DND-41 (cell line): ENCODE measurements around the gene SORCS1.

Experiments used
- ATAC-seq: fragments of 200-7000 bp; cut with Tn5 transposase; 3 replicates; pipeline ENCODE4 v1.9.1; 2021; ENCODE audit warnings: low read depth; ENCODE audit not compliant: insufficient read depth
- DNase-seq: peaks from one replicate; pipeline ENCODE4 v3.0.0-alpha.2; 2020
- H2AFZ ChIP-seq: 2 replicates; pipeline ENCODE4 v1.6.0; 2012; ENCODE audit warnings: low read depth, low read length
- H3K27ac ChIP-seq: 2 replicates; pipeline ENCODE4 v1.5.1; 2012; ENCODE audit warnings: low read length, inconsistent platforms
- H3K27me3 ChIP-seq: fragments of 200-600 bp; sonication (generic); 2 replicates; pipeline ENCODE4 v1.6.0; 2012; ENCODE audit warnings: low read length, mild to moderate bottlenecking, inconsistent platforms; ENCODE audit not compliant: insufficient read depth, poor library complexity
- H3K36me3 ChIP-seq: 2 replicates; pipeline ENCODE4 v1.5.1; 2012; ENCODE audit warnings: low read length, inconsistent platforms; ENCODE audit not compliant: insufficient read depth
- H3K4me1 ChIP-seq: 2 replicates; pipeline ENCODE4 v1.5.1; 2012; ENCODE audit warnings: mild to moderate bottlenecking, low read length; ENCODE audit not compliant: insufficient read depth
- H3K4me2 ChIP-seq: 2 replicates; pipeline ENCODE4 v1.6.0; 2012; ENCODE audit warnings: mild to moderate bottlenecking, moderate library complexity, low read length, inconsistent platforms; ENCODE audit not compliant: insufficient read depth
- H3K4me3 ChIP-seq, 2 experiments: fragments of 200-600 bp in 1 of 2; shearing (Covaris generic) in 1 of 2; 2 replicates each; pipeline ENCODE4 v1.5.1; 2012 to 2016; ENCODE audit warnings: inconsistent platforms in 2 of 2, low read length in 2 of 2, mild to moderate bottlenecking in 2 of 2, low read depth in 1 of 2, moderate library complexity in 1 of 2
- H3K79me2 ChIP-seq: 2 replicates; pipeline ENCODE4 v1.6.0; 2012; ENCODE audit warnings: low read length, inconsistent platforms; ENCODE audit not compliant: insufficient read depth
- H3K9ac ChIP-seq: 2 replicates; pipeline ENCODE4 v1.6.0; 2012; ENCODE audit warnings: low read depth, mild to moderate bottlenecking, inconsistent platforms, low read length, moderate library complexity
- H3K9me3 ChIP-seq: 2 replicates; pipeline ENCODE4 v1.5.1; 2012; ENCODE audit warnings: low read length, moderate library complexity, mild to moderate bottlenecking, inconsistent platforms; ENCODE audit not compliant: insufficient read depth, severe bottlenecking
- H4K20me1 ChIP-seq: 2 replicates; pipeline ENCODE4 v1.6.0; 2012; ENCODE audit warnings: low read length; ENCODE audit not compliant: insufficient read depth
- CTCF ChIP-seq: IDR thresholded peaks from 2 replicates; pipeline ENCODE4 v1.5.1; 2012; ENCODE audit warnings: borderline replicate concordance, low read length, moderate library complexity, mild to moderate bottlenecking; ENCODE audit not compliant: poor library complexity, severe bottlenecking; ENCODE audit errors: extremely low read depth
- EZH2 ChIP-seq: IDR thresholded peaks from 3 replicates; pipeline ENCODE4 v1.6.1; 2012; ENCODE audit warnings: borderline replicate concordance, low read depth, mild to moderate bottlenecking, moderate library complexity, low read length, inconsistent platforms; ENCODE audit not compliant: severe bottlenecking

SORCS1 gene

GRCh38 chr10:106825576-106826364, 338.7 kb downstream of the SORCS1 start:
- Histone ChIP-seq H3K36me3 (no peaks in the 10 kb centered on the region), H3K9me3 (no peaks in the 10 kb centered on the region), H3K4me2 (no peak overlapping the region), H3K9ac (no peak overlapping the region), H3K4me3 (no peak overlapping the region), H2AFZ (no peak overlapping the region), H3K4me1 (no peaks in the 10 kb centered on the region), H3K27me3 (no peaks in the 10 kb centered on the region), H3K27ac (no peak overlapping the region), H3K79me2 (no peaks in the 10 kb centered on the region), H4K20me1 (no peaks in the 10 kb centered on the region)
- no peak for ATAC-seq
- TF ChIP-seq CTCF (no peak), EZH2 (no peak)
- DNase-seq, result no peak

- DNase-seq, result no peak
- no peak overlapping the region for H3K9ac ChIP-seq
- H2AFZ ChIP-seq, result no peak overlapping the region
- ATAC-seq, result no peak
- no peaks in the 10 kb centered on the region for H4K20me1 ChIP-seq
- H3K4me1 ChIP-seq, result no peaks in the 10 kb centered on the region
- H3K4me2 ChIP-seq, result no peak overlapping the region
- TF ChIP-seq CTCF (no peak), EZH2 (no peak)
- H3K79me2 ChIP-seq, result no peaks in the 10 kb centered on the region
- H3K9me3 ChIP-seq, result no peaks in the 10 kb centered on the region
- no peak overlapping the region for H3K4me3 ChIP-seq
- no peaks in the 10 kb centered on the region for H3K36me3 ChIP-seq
- no peak overlapping the region for H3K27ac ChIP-seq
- no peaks in the 10 kb centered on the region for H3K27me3 ChIP-seq
Observed at GRCh38 chr10:106820579-106820978, 343.9 kb downstream of the SORCS1 start.

- Histone ChIP-seq H3K9me3 (no peaks in the 10 kb centered on the region), H3K27me3 (no peaks in the 10 kb centered on the region), H3K79me2 (no peaks in the 10 kb centered on the region), H3K4me1 (no peaks in the 10 kb centered on the region), H4K20me1 (no peaks in the 10 kb centered on the region), H2AFZ (no peak overlapping the region), H3K27ac (no peak overlapping the region), H3K36me3 (no peaks in the 10 kb centered on the region), H3K4me3 (no peak overlapping the region), H3K9ac (no peak overlapping the region), H3K4me2 (no peak overlapping the region)
- no peak for TF ChIP-seq EZH2
- no peak for TF ChIP-seq CTCF
- no peak for DNase-seq
- no peak for ATAC-seq
Observed at GRCh38 chr10:106819490-106819889, 345.0 kb downstream of the SORCS1 start.
